TTC549 (cell line): ENCODE measurements around the gene NUAK1.
"Not testable (repeated sequence)": the region's sequence is repeated elsewhere in the genome, so short reads cannot be mapped to it uniquely, and the experiment has no call there.

Experiments used
- FAIRE-seq: peaks from 2 replicates; lab custom pipeline; 2012; peaks lifted over from hg19 to GRCh38; lab: Jason Lieb, UNC

NUAK1 gene

GRCh38 chr12:106031761-106032622, 106.8 kb downstream of the NUAK1 start:
- FAIRE-seq = no peak

DNA sequence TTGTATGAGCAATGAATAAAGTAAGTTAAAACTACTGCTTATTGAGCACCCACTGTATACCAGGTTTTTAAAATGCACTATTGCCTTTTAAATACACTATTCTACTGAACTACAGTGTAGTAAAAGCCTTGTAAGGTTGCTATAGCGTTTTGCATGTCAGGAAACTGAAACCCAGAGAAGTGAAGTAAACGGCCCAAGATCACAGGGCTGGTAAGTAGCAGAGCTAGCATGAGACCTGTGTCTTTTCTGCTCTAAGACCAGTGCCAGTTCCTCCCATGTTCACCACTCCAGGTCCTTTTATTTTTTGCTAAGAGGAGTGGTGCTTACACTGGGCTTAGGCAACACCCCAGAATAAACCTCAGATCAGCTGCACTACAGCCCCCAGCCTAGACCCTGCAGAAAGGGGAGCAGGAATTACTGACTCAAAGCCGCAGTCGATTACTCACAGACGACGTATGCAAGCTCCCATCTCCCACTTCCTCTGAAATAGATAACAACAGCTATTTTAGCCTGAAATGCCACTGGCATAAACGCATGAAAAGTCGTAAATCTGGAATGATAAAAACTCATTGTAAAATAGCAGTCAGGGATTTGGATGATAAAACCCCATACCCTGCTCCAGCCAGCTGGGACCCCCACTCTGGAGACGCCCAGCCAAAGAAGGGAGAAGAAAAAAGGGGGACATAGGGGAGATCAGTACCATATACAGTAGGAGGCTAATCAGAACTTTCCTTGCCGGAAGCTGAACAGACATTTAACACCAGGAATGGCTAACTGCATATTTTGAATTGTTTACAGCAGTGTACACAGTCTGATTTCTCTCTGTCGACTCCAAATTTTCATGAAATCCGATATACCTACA, 108.3 kb downstream of the NUAK1 start:
- no peak for FAIRE-seq

GRCh38 chr12:106029532-106029931, 109.2 kb downstream of the NUAK1 start:
- no peak for FAIRE-seq

- no peak for FAIRE-seq
Observed at GRCh38 chr12:106027911-106028310, 110.8 kb downstream of the NUAK1 start.

- FAIRE-seq = no peak
Observed at GRCh38 chr12:106027286-106027685, 111.5 kb downstream of the NUAK1 start.

DNA sequence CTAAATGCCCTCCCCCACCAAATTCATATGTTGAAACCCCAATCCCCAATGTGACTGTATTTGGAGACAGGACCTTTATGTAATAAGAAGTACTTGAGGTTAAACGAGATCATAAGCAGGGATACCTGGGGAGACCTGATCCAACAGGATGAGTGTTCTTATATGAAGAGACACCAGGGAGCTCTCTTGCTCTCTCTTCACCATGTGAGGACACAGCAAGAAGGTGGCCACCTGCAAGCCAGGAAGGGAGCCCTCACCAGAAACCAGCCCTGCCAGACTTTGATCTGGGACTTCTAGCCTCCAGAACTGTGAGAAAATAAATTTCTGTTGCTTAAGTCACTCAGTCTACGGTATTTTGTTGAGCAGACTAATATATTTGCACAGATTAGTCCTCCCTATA, 113.6 kb downstream of the NUAK1 start:
- FAIRE-seq = no peak

GRCh38 chr12:106023039-106023438, 115.7 kb downstream of the NUAK1 start:
- FAIRE-seq = no peak

DNA sequence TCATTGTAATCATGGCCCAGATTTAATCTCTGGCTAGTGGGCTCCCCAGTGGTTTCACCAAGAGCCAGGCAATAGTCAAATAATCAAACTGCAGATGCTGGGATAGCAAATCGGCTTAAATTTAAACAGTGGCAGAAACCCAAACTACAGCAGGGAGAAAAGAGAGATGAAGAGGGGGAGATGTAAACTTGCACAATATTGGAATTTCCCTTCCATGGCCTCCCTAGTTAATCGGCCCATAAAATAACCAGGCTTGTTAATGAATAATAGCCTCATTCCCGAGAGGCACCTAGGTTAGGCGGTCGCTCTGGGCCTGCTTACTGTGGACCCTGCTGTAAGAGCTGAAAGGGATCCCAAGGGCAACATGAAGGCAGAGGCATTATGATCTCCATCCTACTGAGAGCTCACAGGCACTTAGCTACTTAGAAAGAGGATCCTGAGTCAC, 116.2 kb downstream of the NUAK1 start:
- FAIRE-seq = no peak

DNA sequence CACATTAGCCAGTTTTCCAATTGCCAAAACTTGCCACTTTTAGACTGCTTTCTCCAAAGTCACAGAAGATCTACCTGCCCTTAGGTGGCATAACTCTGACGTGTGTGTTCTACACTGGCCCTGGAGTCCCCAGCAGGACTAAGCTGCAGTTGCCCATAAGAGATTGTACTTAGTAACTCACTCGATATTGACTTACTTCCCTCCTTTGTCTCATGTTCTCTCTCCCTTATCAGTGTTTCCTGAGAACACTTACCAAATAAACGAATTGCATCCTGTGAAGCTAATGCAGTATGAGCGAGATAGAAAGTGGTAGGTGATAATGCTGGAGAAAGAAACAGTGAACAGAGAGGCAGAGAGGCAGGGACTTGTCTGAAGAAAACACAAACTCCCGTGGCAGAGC, 117.2 kb downstream of the NUAK1 start:
- FAIRE-seq = no peak

DNA sequence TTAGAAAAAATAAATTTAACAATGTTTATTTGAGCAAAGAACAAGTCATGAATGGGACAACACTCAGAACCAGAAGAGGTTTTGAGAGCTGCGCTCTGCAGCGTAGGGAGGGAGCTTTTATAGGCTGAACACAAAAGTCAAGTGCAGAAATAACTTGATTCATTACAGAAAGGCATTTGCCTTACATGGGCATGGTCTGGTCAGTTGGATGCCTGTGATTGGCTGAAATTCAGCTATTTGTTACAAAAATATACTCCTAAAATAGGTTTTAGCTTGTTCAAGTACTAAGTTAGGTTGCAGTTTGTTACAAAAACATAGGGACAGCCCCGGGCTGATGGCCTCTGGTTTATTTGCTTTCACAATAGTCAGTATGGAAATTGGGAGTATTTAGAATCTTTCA, 118.0 kb downstream of the NUAK1 start:
- FAIRE-seq = no peak

DNA sequence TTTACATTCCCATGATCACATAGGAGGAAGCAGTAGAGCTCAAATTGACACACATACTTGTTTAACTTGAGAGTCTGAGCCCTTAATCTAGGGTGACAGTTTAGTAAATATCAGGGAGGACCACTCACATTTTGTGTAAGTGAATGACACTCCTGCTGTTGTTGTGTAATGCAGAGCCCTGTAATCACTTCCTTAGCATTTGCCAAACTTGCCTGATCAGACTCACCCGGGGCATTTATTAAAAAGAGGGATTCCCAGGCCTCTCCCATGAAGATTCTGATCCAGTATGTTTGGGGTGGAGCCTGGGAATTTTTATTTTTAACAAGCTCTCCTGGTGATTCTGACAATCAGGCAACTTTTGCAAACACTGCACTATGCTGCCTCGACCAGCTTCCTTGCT, 119.6 kb downstream of the NUAK1 start:
- FAIRE-seq = no peak

DNA sequence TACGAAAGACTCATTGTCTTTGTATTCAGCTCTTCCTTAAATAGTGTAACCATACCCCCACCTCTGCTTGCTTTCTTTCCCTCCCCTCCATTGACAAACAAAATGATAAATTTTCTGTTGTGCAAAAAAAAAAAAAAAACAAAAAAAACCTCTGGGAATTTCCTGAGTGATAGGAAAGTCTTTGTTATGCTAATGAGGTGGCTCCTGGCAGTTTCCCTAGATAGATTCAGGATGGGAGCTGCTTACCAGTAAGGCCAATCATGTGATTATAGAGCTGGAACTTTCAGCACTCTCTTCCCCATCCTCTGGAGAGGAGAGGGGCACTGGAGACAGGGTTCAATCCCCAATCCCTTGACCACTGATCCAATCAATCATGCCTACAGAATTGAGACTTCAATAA, 120.5 kb downstream of the NUAK1 start:
- no peak for FAIRE-seq

- FAIRE-seq = not testable (repeated sequence)
Observed at GRCh38 chr12:106016601-106017278, 122.0 kb downstream of the NUAK1 start.

DNA sequence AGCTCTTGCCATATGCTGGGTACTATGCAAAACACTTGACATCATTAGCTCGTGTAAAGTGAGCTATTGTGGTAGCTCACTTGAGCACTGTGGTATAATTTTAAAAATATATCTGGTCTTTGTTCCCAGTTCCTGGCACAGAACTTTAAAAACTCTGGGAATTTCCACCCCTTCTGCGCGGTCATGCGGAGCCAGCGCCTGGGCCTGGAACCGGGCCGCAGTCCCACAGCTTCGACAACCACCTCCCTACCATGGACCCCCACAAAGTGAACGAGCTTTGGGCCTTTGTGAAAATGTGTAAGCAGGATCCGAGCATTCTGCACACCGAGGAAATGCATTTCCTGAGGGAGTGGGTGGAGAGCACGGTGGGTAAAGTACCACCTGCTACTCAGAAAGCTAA, 123.1 kb downstream of the NUAK1 start:
- no peak for FAIRE-seq

DNA sequence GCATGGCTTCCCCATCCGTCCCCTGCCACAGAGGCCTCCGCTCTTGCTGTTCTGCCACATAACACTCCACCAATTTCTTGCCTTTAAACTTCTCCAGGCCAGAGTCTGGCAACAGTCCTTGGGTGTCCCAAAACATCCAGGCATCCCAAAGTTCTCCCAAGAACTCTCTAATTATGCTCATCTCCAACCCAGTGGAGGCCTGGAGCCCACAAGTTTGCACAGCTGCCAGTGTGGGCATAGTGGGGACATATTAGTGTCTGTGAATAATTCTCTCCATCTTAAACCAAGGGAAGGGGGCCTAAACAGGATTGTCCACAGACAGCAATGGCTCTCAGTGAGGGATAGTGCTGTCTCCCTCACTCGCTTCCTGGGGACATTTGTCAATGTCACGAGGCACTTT, 124.8 kb downstream of the NUAK1 start:
- no peak for FAIRE-seq
